GM12878 (cell line): ENCODE data around the gene MDM4. TPM values are rescaled to one million over a fixed set of nuclear protein-coding genes. Genes with fewer than 3 reads are reported as not detected.

Experiments
- ATAC-seq: fragments of 200-7000 bp; cut with Tn5 transposase; 3 replicates; pipeline ENCODE4 v1.9.1; 2020; ENCODE audit warnings: mild to moderate bottlenecking, moderate library complexity
- BruUV-seq: library from RNA; stranded (reverse); fragments of 400-500 nt; replicated peaks from 2 replicates; lab custom pipeline; 2021; lab: Mats Ljungman, UMichigan
- CTCF ChIA-PET: fragments of 300-600 bp; sonication (Branson Sonifier 250); formaldehyde crosslinking; extraction: SDS; loops from one replicate; lab custom pipeline; 2021; ENCODE audit warnings: inconsistent platforms; lab: Yijun Ruan, JAX
- POLR2A ChIA-PET: fragments of 350-600 bp; formaldehyde crosslinking; extraction: SDS; loops from one replicate; lab custom pipeline; 2021; ENCODE audit warnings: inconsistent platforms; lab: Charles Lee
- RAD21 ChIA-PET: fragments of 300-600 bp; sonication (Branson Sonifier 250); formaldehyde crosslinking; loops from one replicate; lab custom pipeline; 2023; ENCODE audit warnings: antibody characterized with exemption; ENCODE audit not compliant: unreplicated experiment; lab: Charles Lee
- SMC1A ChIA-PET: fragments of 300-600 bp; sonication (Branson Sonifier 250); formaldehyde crosslinking; loops from one replicate; lab custom pipeline; 2023; ENCODE audit not compliant: unreplicated experiment, uncharacterized antibody; lab: Charles Lee
- DNase-seq: peaks from one replicate; pipeline ENCODE4 v3.0.0-alpha.2; 2011; ENCODE audit warnings: low read depth, low spot score
- FAIRE-seq: peaks from 3 replicates; lab custom pipeline; 2011; peaks lifted over from hg19 to GRCh38; lab: Jason Lieb, UNC
- H2AFZ ChIP-seq: 2 replicates; pipeline ENCODE4 v1.6.0; 2011; ENCODE audit warnings: low read depth, low read length, control low read depth; ENCODE audit not compliant: control insufficient read depth
- H3K27ac ChIP-seq: 2 replicates; pipeline ENCODE4 v1.5.1; 2011; ENCODE audit warnings: control low read depth; ENCODE audit not compliant: control insufficient read depth, insufficient read depth
- H3K27me3 ChIP-seq, 2 experiments: replicated peaks in 1 of 2; 2 replicates each; pipeline versions ENCODE4 v1.6.0 to v1.6.1; 2011; ENCODE audit warnings: low read length in 1 of 2; ENCODE audit not compliant: control insufficient read depth in 2 of 2, insufficient read depth in 2 of 2
- H3K36me3 ChIP-seq, 2 experiments: 2 replicates each; pipeline ENCODE4 v1.5.1; 2011; ENCODE audit warnings: low read length in 1 of 2; ENCODE audit not compliant: control insufficient read depth in 2 of 2, insufficient read depth in 2 of 2
- H3K4me1 ChIP-seq: 2 replicates; pipeline ENCODE4 v1.6.1; 2011; ENCODE audit warnings: mild to moderate bottlenecking, low read length, moderate library complexity, mixed read lengths; ENCODE audit not compliant: control insufficient read depth, insufficient read depth
- H3K4me2 ChIP-seq: 2 replicates; pipeline ENCODE4 v1.6.0; 2011; ENCODE audit warnings: control low read depth; ENCODE audit not compliant: control insufficient read depth, insufficient read depth
- H3K4me3 ChIP-seq: fragments of 200-600 bp; sonication (generic); 2 replicates; pipeline ENCODE4 v1.5.1; 2016
- H3K79me2 ChIP-seq: 2 replicates; pipeline ENCODE4 v1.6.0; 2011; ENCODE audit warnings: low read length; ENCODE audit not compliant: control insufficient read depth, insufficient read depth
- H3K9ac ChIP-seq: 2 replicates; pipeline ENCODE4 v1.8.0; 2011; ENCODE audit warnings: low read length, control low read depth, mixed read lengths; ENCODE audit not compliant: control insufficient read depth, insufficient read depth
- H3K9me3 ChIP-seq: replicated peaks from 3 replicates; pipeline ENCODE4 v1.5.1; 2011; ENCODE audit warnings: mild to moderate bottlenecking, low read length; ENCODE audit not compliant: control insufficient read depth, insufficient read depth
- H4K20me1 ChIP-seq: 2 replicates; pipeline ENCODE4 v1.6.0; 2011; ENCODE audit not compliant: control insufficient read depth, insufficient read depth
- CHD1 ChIP-seq: IDR thresholded peaks from 2 replicates; pipeline ENCODE4 v1.6.1; 2012; ENCODE audit warnings: low read depth, low read length, improper control_type of control experiment
- HDGF ChIP-seq: fragments of 450-650 bp; IDR thresholded peaks from 2 replicates; pipeline ENCODE4 v1.6.1; 2016; ENCODE audit warnings: antibody characterized with exemption
- SMC3 ChIP-seq: IDR thresholded peaks from 2 replicates; pipeline ENCODE4 v1.6.1; 2011; ENCODE audit warnings: low read length, improper control_type of control experiment, borderline replicate concordance
- WRNIP1 ChIP-seq: IDR thresholded peaks from 2 replicates; pipeline ENCODE4 v1.6.1; 2011; ENCODE audit warnings: low read depth, low read length, improper control_type of control experiment, borderline replicate concordance
- WGBS: methylation state at CpG from one replicate; pipeline ENCODE4 v1.1.6; 2016; ENCODE audit warnings: low lambda C conversion rate; ENCODE audit not compliant: insufficient replicate concordance, insufficient coverage; ENCODE audit errors: missing lambda C conversion rate; 5-methylcytosine and 5-hydroxymethylcytosine counted together
- in situ Hi-C: fragments of 300-500 bp; cut with MboI; formaldehyde crosslinking; loops from 9 replicates; pipeline ENCODE4 v1.14.3; 2018; ENCODE audit warnings: mixed read lengths
- intact Hi-C: fragments of 100-400 bp; cut with micrococcal nuclease; formaldehyde crosslinking; loops from one replicate; pipeline ENCODE4 v1.14.2; 2022; ENCODE audit not compliant: unreplicated experiment
- polyA plus RNA-seq, 11 experiments: library from polyadenylated mRNA; depleted of rRNA in 4 of 11; unstranded in 6 of 11; stranded (reverse) in 5 of 11; fragments of >200 nt; fragmentation: Nextera tagmentation in 4 of 11; fragmentation: Illumina TruSeq in 1 of 11; extraction: Ambion mirVana in 4 of 11; extraction: Trizol in 1 of 11; gene quantifications; 1 replicate in 1 of 11; 2 replicates in 10 of 11; pipeline versions ENCODE4 v1.2.1 to v1.2.3, GENCODE V29; 2011 to 2016; ENCODE audit warnings: inconsistent platforms in 2 of 11, missing spikeins in 2 of 11, low read depth in 1 of 11
- total RNA-seq, 4 experiments: library from RNA; depleted of rRNA in 3 of 4; stranded (reverse); fragments of >200 nt in 3 of 4; fragmentation: Illumina TruSeq in 1 of 4; extraction: Trizol in 1 of 4; gene quantifications; 2 replicates each; pipeline versions ENCODE4 v1.2.1 to v1.2.3, GENCODE V29; 2013 to 2021

Gene MDM4
- total and polyA plus RNA-seq, 10 of the 15 experiments (the other 5 are each of a cell fraction or from before 2014, with no cell fraction given), result 2.5 to 74.4 (median 22.7) TPM

DNA sequence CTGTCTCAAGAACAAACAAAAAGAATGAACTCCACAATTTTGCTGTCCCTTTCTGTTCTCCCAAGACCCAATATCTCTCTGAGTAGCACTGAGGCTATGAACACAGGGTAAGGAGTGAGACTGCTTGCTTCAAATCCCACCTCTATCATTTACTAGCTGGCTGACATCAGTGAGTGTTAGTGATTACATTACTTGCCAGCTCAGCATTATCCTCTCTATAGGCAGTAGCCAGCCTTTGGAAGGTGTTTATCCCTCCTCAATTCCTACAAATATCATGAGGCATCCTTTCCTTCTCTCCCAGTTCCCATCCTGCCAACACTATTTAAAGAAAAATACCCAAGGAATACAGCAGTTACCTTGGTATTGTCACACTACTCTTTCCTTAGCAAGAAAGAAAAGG lies 24.6 kb upstream of the MDM4 start (continued):
- TF ChIP-seq SMC3, result no peak

DNA sequence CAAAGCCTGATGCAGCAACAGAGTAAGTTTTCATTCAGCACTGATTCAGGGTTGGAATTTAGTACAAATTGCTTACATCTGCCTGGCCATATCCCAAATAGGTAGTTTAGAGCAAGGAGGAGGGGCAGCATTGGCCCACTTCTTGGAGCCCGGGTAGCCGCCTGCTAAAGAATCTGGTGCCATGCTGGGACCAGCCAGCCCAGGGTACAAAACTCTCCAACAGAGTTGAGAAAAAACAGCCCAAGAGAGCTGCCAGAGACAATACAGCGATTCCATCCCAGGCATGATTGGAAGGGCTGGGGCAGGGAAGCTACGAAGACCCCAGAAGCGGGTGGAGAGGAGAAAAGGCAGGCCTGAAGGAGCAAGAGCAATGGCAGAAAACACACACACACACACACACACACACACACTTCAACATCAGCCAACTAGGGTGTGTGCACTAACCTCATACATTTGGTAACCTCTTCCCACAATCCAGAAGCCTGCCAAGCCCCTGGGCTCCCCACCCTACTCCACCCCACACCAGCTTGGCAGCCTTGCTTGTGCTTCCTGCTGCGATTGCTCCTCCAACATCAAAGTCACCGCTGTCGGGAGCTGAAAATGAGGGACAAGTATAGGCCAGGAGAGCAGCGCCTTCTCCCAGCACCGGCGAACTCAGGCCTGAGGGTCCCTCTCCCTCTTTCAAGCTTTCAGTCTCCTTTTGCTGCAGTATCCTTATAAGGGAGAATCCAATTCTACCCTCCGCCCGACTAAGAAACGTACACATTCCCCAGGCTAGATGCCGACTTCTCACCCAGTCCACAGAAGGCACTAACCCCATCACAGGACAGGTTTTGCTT lies 22.8 kb upstream of the MDM4 start:
- TF ChIP-seq WRNIP1 (no peak), CHD1 (0 out of 2 replicates have a peak, but pooled peaks have one; percentile 6), HDGF (peak; percentile 76; the same call in 1 of the 2 replicates)
- Histone ChIP-seq H2AFZ (peak overlapping the region; percentile 86), H3K79me2 (peaks cover 44% of the 10 kb centered on the region), H3K4me3 (peak overlapping the region; percentile 92), H3K9me3 (no peaks in the 10 kb centered on the region), H3K4me1 (peaks cover 18% of the 10 kb centered on the region), H4K20me1 (no peaks in the 10 kb centered on the region), H3K27ac (peak overlapping the region; percentile 86), H3K36me3 (no peaks in the 10 kb centered on the region), H3K9ac (peak overlapping the region; percentile 90), H3K4me2 (peak overlapping the region; percentile 99), H3K27me3 (no peaks in the 10 kb centered on the region)
- FAIRE-seq (no peak), ATAC-seq (no peak; the same call in 2 of the 3 replicates), DNase-seq (no peak)
- WGBS, result 3% methylated on average over 15 of the region's 15 CpGs
- ChIA-PET SMC1A (interaction anchor here (0.6 to 19.3 kb wide), 19 partner anchors 7 to 657 kb away, joined by 3 to 939 read pairs (median 6); partner anchors contain the start of gene MDM4), RAD21 (interaction anchor here (0.9 to 13.5 kb wide), 17 partner anchors 8 to 84 kb away, joined by 3 to 441 read pairs (median 6); partner anchors contain the start of gene MDM4), CTCF (interaction anchor here (0.9 to 39.0 kb wide), 10 partner anchors 11 to 314 kb away, joined by 3 to 2021 read pairs (median 8); partner anchors contain the start of gene MDM4), POLR2A (interaction anchor here (0.9 to 6.1 kb wide), 17 partner anchors 8 to 83 kb away, joined by 3 to 81 read pairs (median 6); partner anchors contain the start of gene MDM4)
- in situ Hi-C loops, result no loop called here
- intact Hi-C loops, result no loop called here
- TSS peak; percentile 33 for BruUV-seq
